Natural killer cell (primary cell): ENCODE measurements around the gene AGPAT2. TPM values are rescaled to one million over a fixed set of nuclear protein-coding genes. Genes with fewer than 3 reads are reported as not detected.

ENCODE experiments used
- ATAC-seq, 3 donors: fragments of 150-1000 bp in 2 of 3; fragments of 200-7000 bp in 1 of 3; cut with Tn5 transposase; 1 replicate in 1 of 3; 2 replicates in 2 of 3; pipeline ENCODE4 v1.10.0; 2021; ENCODE audit warnings: mild to moderate bottlenecking in 2 of 3, moderate library complexity in 2 of 3
- DNase-seq, 2 donors: peaks; one replicate each; pipeline versions ENCODE4 v3.0.0 to v3.0.0-alpha.2; 2013 to 2021; ENCODE audit warnings: mixed read lengths in 1 of 2
- H3K27ac ChIP-seq: one replicate; pipeline ENCODE4 v1.5.1; 2013; ENCODE audit warnings: mild to moderate bottlenecking, low read length
- H3K27me3 ChIP-seq: one replicate; pipeline ENCODE4 v1.6.1; 2013; ENCODE audit warnings: low read length; ENCODE audit not compliant: control insufficient read depth, insufficient read depth
- H3K36me3 ChIP-seq: one replicate; pipeline ENCODE4 v1.6.1; 2013; ENCODE audit warnings: low read length; ENCODE audit not compliant: control insufficient read depth, insufficient read depth
- H3K4me1 ChIP-seq: one replicate; pipeline ENCODE4 v1.6.1; 2013; ENCODE audit warnings: low read length; ENCODE audit not compliant: control insufficient read depth, insufficient read depth
- H3K4me3 ChIP-seq: one replicate; pipeline ENCODE4 v1.5.1; 2013; ENCODE audit warnings: low read length
- H3K9me3 ChIP-seq: one replicate; pipeline ENCODE4 v1.6.1; 2013; ENCODE audit warnings: low read length; ENCODE audit not compliant: control insufficient read depth, insufficient read depth
- H3K27ac Mint-ChIP-seq, 2 donors: one replicate each; pipeline ENCODE4 v1.8.0; 2022; ENCODE audit warnings: mild to moderate bottlenecking in 2 of 2, mixed read lengths in 2 of 2, moderate library complexity in 1 of 2
- H3K27me3 Mint-ChIP-seq, 2 donors: one replicate each; pipeline ENCODE4 v1.8.0; 2022; ENCODE audit warnings: low read depth in 2 of 2, mixed read lengths in 2 of 2
- H3K36me3 Mint-ChIP-seq: one replicate; pipeline ENCODE4 v1.8.0; 2022; ENCODE audit warnings: mixed read lengths
- H3K4me1 Mint-ChIP-seq, 2 donors: one replicate each; pipeline ENCODE4 v1.8.0; 2022; ENCODE audit warnings: mixed read lengths in 2 of 2
- H3K4me3 Mint-ChIP-seq: one replicate; pipeline ENCODE4 v1.8.0; 2022; ENCODE audit warnings: mild to moderate bottlenecking, moderate library complexity, mixed read lengths
- H3K9me3 Mint-ChIP-seq, 2 donors: one replicate each; pipeline ENCODE4 v1.8.0; 2022; ENCODE audit warnings: mixed read lengths in 2 of 2
- WGBS: methylation state at CpG from one replicate; pipeline ENCODE4 v1.1.7; 2013; ENCODE audit warnings: missing lambda C conversion rate; ENCODE audit not compliant: insufficient coverage; 5-methylcytosine and 5-hydroxymethylcytosine counted together
- intact Hi-C: fragments of 100-400 bp; cut with micrococcal nuclease; formaldehyde crosslinking; loops from one replicate; pipeline ENCODE4 v1.14.2; 2022
- total RNA-seq, 4 donors: library from RNA; stranded (reverse); fragments of 120-200 nt in 1 of 4; gene quantifications; one replicate each; pipeline versions ENCODE4 v1.2.3 to v1.2.4, GENCODE V29; 2013 to 2022
- TF ChIP-seq, protein P1 (sequence below): fragments of 200-600 bp; IDR thresholded peaks from one replicate; pipeline ENCODE4 v1.8.0; 2022; ENCODE audit warnings: antibody characterized with exemption

The AGPAT2 gene
- total RNA-seq, 3 donors from 2014 or later (not counting 1 experiment from before 2014, with no cell fraction given) = 10.3 to 19.4 (median 12.0) TPM

DNA sequence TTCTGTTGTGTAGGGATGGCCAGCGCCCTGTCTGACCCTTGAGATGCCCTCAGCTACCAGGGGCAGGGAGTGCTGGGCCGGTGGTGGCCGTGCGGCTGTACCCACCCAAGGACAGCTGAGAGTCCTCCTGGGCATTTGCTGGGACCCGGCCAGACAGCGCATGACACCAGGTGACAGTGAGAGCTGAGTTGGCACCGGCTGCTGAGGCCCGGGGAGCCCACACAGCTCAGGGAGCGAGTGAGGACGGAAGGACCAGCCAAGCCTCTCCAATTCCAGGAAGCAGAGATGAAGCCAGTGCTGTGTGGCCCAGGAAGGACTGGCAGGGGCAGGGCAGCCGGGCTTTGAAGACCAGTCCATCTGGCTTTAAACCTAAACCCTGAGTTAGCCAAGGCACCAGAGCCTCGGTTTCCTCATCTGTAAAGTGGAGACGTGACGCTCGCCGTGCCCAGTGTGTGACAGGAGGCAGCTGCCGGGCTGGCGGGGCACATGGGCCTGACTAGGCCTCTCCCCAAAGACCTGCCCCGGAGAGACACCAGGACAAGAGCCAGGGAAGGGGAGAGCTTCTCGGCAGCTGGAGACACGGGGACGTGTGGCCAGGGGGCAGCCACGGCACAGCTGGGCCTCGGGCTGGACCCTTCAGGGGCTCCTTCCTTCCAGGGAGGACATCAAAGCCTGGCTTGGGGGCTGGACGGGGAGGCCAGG, 3.0 kb upstream of the AGPAT2 start:
- no peak overlapping the region for H3K4me3 Mint-ChIP-seq
- intact Hi-C loops = no loop called here
- H3K9me3 Mint-ChIP-seq = no peaks in the 10 kb centered on the region
- ATAC-seq = no peak
- H3K9me3 ChIP-seq = no peaks in the 10 kb centered on the region
- H3K27me3 Mint-ChIP-seq = no peaks in the 10 kb centered on the region
- no peaks in the 10 kb centered on the region for H3K36me3 ChIP-seq
- no peak overlapping the region for H3K4me3 ChIP-seq
- no peaks in the 10 kb centered on the region for H3K36me3 Mint-ChIP-seq
- H3K27me3 ChIP-seq = no peaks in the 10 kb centered on the region
- peaks cover 21% of the 10 kb centered on the region for H3K4me1 ChIP-seq
- TF ChIP-seq, protein P1, sequence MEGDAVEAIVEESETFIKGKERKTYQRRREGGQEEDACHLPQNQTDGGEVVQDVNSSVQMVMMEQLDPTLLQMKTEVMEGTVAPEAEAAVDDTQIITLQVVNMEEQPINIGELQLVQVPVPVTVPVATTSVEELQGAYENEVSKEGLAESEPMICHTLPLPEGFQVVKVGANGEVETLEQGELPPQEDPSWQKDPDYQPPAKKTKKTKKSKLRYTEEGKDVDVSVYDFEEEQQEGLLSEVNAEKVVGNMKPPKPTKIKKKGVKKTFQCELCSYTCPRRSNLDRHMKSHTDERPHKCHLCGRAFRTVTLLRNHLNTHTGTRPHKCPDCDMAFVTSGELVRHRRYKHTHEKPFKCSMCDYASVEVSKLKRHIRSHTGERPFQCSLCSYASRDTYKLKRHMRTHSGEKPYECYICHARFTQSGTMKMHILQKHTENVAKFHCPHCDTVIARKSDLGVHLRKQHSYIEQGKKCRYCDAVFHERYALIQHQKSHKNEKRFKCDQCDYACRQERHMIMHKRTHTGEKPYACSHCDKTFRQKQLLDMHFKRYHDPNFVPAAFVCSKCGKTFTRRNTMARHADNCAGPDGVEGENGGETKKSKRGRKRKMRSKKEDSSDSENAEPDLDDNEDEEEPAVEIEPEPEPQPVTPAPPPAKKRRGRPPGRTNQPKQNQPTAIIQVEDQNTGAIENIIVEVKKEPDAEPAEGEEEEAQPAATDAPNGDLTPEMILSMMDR = no peak
- no peak overlapping the region for H3K27ac Mint-ChIP-seq
- peaks cover 7 to 9% of the 10 kb centered on the region in 2 donors for H3K4me1 Mint-ChIP-seq
- no peak for DNase-seq
- no peak overlapping the region for H3K27ac ChIP-seq
- WGBS = 95% methylated on average over 25 of the region's 25 CpGs

DNA sequence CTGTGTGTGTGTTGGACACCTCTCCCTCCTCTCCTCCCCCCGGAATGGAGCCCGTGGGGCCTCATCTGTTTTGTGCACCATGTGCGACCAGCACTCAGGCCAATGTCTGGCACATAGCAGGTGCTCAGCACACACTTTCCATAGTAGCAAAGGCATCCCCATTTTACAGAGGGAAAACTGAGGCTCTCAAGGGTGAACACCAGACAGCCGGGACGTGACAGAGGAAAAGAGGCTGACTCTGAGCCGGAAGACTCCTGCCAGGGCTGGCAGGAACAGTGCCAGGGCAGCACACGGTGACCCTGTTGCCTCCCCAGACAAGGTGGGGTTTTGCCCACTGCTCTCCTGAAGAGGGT, 1.8 kb upstream of the AGPAT2 start:
- no peak for DNase-seq
- Mint-ChIP-seq H3K4me1 (peaks cover 7 to 9% of the 10 kb centered on the region in 2 donors), H3K4me3 (no peak overlapping the region), H3K9me3 (no peaks in the 10 kb centered on the region), H3K36me3 (no peaks in the 10 kb centered on the region), H3K27ac (peak overlapping the region in 1 of 2 donors; percentile 11), H3K27me3 (no peaks in the 10 kb centered on the region)
- no peaks in the 10 kb centered on the region for H3K27me3 ChIP-seq
- no peak overlapping the region for H3K27ac ChIP-seq
- H3K4me1 ChIP-seq = peaks cover 21% of the 10 kb centered on the region
- TF ChIP-seq, protein P1 = no peak
- ATAC-seq = no peak
- no peaks in the 10 kb centered on the region for H3K36me3 ChIP-seq
- H3K9me3 ChIP-seq = no peaks in the 10 kb centered on the region
- intact Hi-C loops = no loop called here
- H3K4me3 ChIP-seq = no peak overlapping the region
- WGBS = 80% methylated on average over 7 of the region's 7 CpGs

DNA sequence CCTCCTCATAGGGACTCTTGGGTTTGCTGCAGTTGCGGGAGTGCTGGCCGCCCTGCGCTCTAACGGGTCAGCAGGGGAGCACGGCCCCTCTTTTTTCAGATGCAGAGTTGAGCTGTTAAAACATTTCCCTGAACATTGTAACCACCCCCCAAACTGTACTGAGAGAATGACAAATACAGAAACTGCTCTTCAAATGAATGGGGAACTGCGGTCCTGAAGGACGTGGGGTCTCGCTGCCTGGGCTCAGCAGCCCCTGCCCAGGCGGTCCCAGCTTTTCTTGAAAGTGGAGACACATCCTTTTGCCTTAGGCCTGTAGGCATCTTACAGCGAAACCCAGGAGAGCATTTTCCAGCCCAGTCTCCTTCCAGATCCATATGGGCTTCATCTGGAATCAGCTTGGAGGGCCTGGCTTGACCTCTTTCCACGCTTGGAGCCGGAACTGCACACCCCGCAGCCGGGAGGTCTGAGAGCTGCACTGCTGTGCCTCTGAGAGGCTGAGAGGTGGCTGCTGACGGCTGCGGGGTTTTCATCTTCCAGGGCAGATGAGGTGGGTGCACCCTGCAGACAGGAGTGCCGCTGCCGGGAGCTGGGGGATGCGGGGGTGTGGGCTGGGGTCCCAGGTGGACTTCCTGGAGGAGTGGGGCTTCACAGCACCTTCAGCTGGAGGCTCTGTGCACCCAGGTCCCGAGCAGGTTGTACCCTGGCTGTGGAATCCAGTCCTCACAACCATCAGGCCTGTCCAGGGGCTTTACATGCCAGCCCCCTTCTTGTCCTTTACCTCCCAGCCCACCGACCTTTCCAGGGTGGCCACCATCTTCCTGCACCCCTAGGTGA, 1.2 kb upstream of the AGPAT2 start:
- no peak overlapping the region for H3K27ac ChIP-seq
- Mint-ChIP-seq H3K27ac (peak overlapping the region in 1 of 2 donors; percentile 11), H3K4me3 (peak overlapping the region; percentile 53)

More for the DNA sequence above, 1.2 kb upstream of the AGPAT2 start:
- Histone ChIP-seq H3K4me3 (no peak overlapping the region), H3K36me3 (no peaks in the 10 kb centered on the region), H3K27me3 (no peaks in the 10 kb centered on the region), H3K9me3 (no peaks in the 10 kb centered on the region), H3K4me1 (peaks cover 21% of the 10 kb centered on the region)
- intact Hi-C loops = no loop called here
- H3K4me1 Mint-ChIP-seq = peaks cover 7 to 9% of the 10 kb centered on the region in 2 donors
- DNase-seq (no peak), ATAC-seq (no peak)
- H3K36me3 Mint-ChIP-seq = no peaks in the 10 kb centered on the region
- TF ChIP-seq, protein P1 = no peak
- no peaks in the 10 kb centered on the region for H3K9me3 Mint-ChIP-seq
- 69% methylated on average over 21 of the region's 21 CpGs for WGBS
- no peaks in the 10 kb centered on the region for H3K27me3 Mint-ChIP-seq
